H9 (cell line): Measurements from ENCODE around the gene SMIM3. TPM values are rescaled to one million over a fixed set of nuclear protein-coding genes. Genes with fewer than 3 reads are reported as not detected.
"Not testable (repeated sequence)": the region's sequence is repeated elsewhere in the genome, so short reads cannot be mapped to it uniquely, and the experiment has no call there.

Experiments
- DNase-seq: peaks from one replicate; pipeline ENCODE4 v3.0.0-alpha.2; 2017
- H2AFZ ChIP-seq: one replicate; pipeline ENCODE4 v1.6.1; 2013; ENCODE audit warnings: mild to moderate bottlenecking, low read length, control low read depth, moderate library complexity
- H2AK5ac ChIP-seq: 2 replicates; pipeline ENCODE4 v1.6.1; 2013; ENCODE audit warnings: low read length, control low read depth, mixed read lengths; ENCODE audit not compliant: insufficient read length
- H2BK120ac ChIP-seq: one replicate; pipeline ENCODE4 v1.6.1; 2013; ENCODE audit warnings: low read depth, mild to moderate bottlenecking, low read length, control low read depth, inconsistent platforms; ENCODE audit not compliant: poor library complexity, severe bottlenecking
- H2BK12ac ChIP-seq: 2 replicates; pipeline ENCODE4 v1.6.1; 2013; ENCODE audit warnings: low read length, control low read depth, mixed read lengths, low read depth; ENCODE audit not compliant: insufficient read length
- H2BK15ac ChIP-seq: 2 replicates; pipeline ENCODE4 v1.6.1; 2013; ENCODE audit warnings: low read depth, low read length, control low read depth
- H2BK20ac ChIP-seq: one replicate; pipeline ENCODE4 v1.6.1; 2013; ENCODE audit warnings: low read depth, mild to moderate bottlenecking, low read length, control low read depth, inconsistent platforms; ENCODE audit not compliant: poor library complexity, severe bottlenecking
- H2BK5ac ChIP-seq: 2 replicates; pipeline ENCODE4 v1.6.1; 2013; ENCODE audit warnings: low read length, control low read depth, mixed read lengths; ENCODE audit not compliant: insufficient read length
- H3K14ac ChIP-seq: 2 replicates; pipeline ENCODE4 v1.6.1; 2013; ENCODE audit warnings: low read length, control low read depth; ENCODE audit not compliant: insufficient read depth
- H3K18ac ChIP-seq: 2 replicates; pipeline ENCODE4 v1.6.1; 2013; ENCODE audit warnings: low read depth, mild to moderate bottlenecking, mixed read lengths, low read length, control low read depth; ENCODE audit not compliant: insufficient read length
- H3K23ac ChIP-seq: 2 replicates; pipeline ENCODE4 v1.6.1; 2013; ENCODE audit warnings: low read length, control low read depth, mixed read lengths, low read depth; ENCODE audit not compliant: insufficient read length
- H3K23me2 ChIP-seq: 2 replicates; pipeline ENCODE4 v1.6.1; 2013; ENCODE audit warnings: low read depth, mild to moderate bottlenecking, mixed read lengths, low read length, control low read depth; ENCODE audit not compliant: insufficient read length, poor library complexity, severe bottlenecking
- H3K27ac ChIP-seq: 2 replicates; pipeline ENCODE4 v1.5.1; 2013; ENCODE audit warnings: low read length, control low read depth, mixed read lengths, low read depth; ENCODE audit not compliant: insufficient read length
- H3K27me3 ChIP-seq: 2 replicates; pipeline ENCODE4 v1.6.1; 2013; ENCODE audit warnings: low read length, control low read depth, inconsistent platforms; ENCODE audit not compliant: insufficient read depth
- H3K4ac ChIP-seq: 2 replicates; pipeline ENCODE4 v1.6.1; 2013; ENCODE audit warnings: low read depth, mild to moderate bottlenecking, control low read depth, inconsistent platforms, low read length, moderate library complexity
- H3K4me1 ChIP-seq: 2 replicates; pipeline ENCODE4 v1.6.1; 2013; ENCODE audit warnings: low read length, control low read depth, inconsistent platforms; ENCODE audit not compliant: insufficient read depth
- H3K4me2 ChIP-seq: 2 replicates; pipeline ENCODE4 v1.6.1; 2013; ENCODE audit warnings: low read length, control low read depth, mixed read lengths; ENCODE audit not compliant: insufficient read length, insufficient read depth
- H3K56ac ChIP-seq: 2 replicates; pipeline ENCODE4 v1.6.1; 2013; ENCODE audit warnings: low read depth, mild to moderate bottlenecking, mixed read lengths, low read length, control low read depth; ENCODE audit not compliant: insufficient read length
- H3K79me1 ChIP-seq: 2 replicates; pipeline ENCODE4 v1.6.1; 2013; ENCODE audit warnings: low read depth, mild to moderate bottlenecking, moderate library complexity, low read length, control low read depth, inconsistent platforms; ENCODE audit not compliant: insufficient read depth, poor library complexity, severe bottlenecking
- H3K79me2 ChIP-seq: 2 replicates; pipeline ENCODE4 v1.6.1; 2013; ENCODE audit warnings: low read length, control low read depth, inconsistent platforms; ENCODE audit not compliant: insufficient read depth
- H3K9ac ChIP-seq: 2 replicates; pipeline ENCODE4 v1.6.1; 2013; ENCODE audit warnings: low read length, control low read depth, mixed read lengths; ENCODE audit not compliant: insufficient read length; ENCODE audit errors: extremely low read depth
- H3K9me3 ChIP-seq: one replicate; pipeline ENCODE4 v1.6.1; 2013; ENCODE audit warnings: low read depth, low read length, inconsistent platforms; ENCODE audit not compliant: control insufficient read depth
- H3T11ph ChIP-seq: one replicate; pipeline ENCODE4 v1.6.1; 2013; ENCODE audit warnings: mild to moderate bottlenecking, low read length, control low read depth, inconsistent platforms
- H4K20me1 ChIP-seq: one replicate; pipeline ENCODE4 v1.6.1; 2013; ENCODE audit not compliant: control insufficient read depth, insufficient read length, insufficient read depth
- H4K5ac ChIP-seq: 2 replicates; pipeline ENCODE4 v1.6.1; 2013; ENCODE audit warnings: low read depth, mild to moderate bottlenecking, mixed read lengths, low read length, control low read depth; ENCODE audit not compliant: insufficient read length
- H4K8ac ChIP-seq: replicated peaks from 2 replicates; pipeline ENCODE4 v1.6.1; 2013; ENCODE audit warnings: low read length, control low read depth, mixed read lengths, low read depth; ENCODE audit not compliant: insufficient read length
- H4K91ac ChIP-seq: 2 replicates; pipeline ENCODE4 v1.6.1; 2013; ENCODE audit warnings: low read depth, mild to moderate bottlenecking, moderate library complexity, mixed read lengths, low read length, control low read depth; ENCODE audit not compliant: insufficient read length
- H3K27ac Mint-ChIP-seq, 3 experiments: 2 replicates in 2 of 3; 3 replicates in 1 of 3; pipeline ENCODE4 v1.8.0; 2020 to 2021; ENCODE audit warnings: mixed read lengths in 3 of 3, mild to moderate bottlenecking in 1 of 3, moderate library complexity in 1 of 3
- H3K27me3 Mint-ChIP-seq: 2 replicates; pipeline ENCODE4 v1.8.0; 2021; ENCODE audit warnings: low read depth, mild to moderate bottlenecking, moderate library complexity, mixed read lengths
- H3K36me3 Mint-ChIP-seq, 3 experiments: 2 replicates in 2 of 3; 3 replicates in 1 of 3; pipeline ENCODE4 v1.8.0; 2020 to 2021; ENCODE audit warnings: low read depth in 3 of 3, mixed read lengths in 3 of 3; ENCODE audit not compliant: insufficient read depth in 1 of 3
- H3K4me1 Mint-ChIP-seq, 2 experiments: 2 replicates each; pipeline ENCODE4 v1.8.0; 2020; ENCODE audit warnings: mixed read lengths in 2 of 2
- H3K4me3 Mint-ChIP-seq, 2 experiments: 2 replicates in 1 of 2; 3 replicates in 1 of 2; pipeline ENCODE4 v1.8.0; 2020 to 2021; ENCODE audit warnings: mild to moderate bottlenecking in 2 of 2, mixed read lengths in 2 of 2, moderate library complexity in 1 of 2
- H3K9me3 Mint-ChIP-seq, 2 experiments: 2 replicates in 1 of 2; 3 replicates in 1 of 2; pipeline ENCODE4 v1.8.0; 2020; ENCODE audit warnings: mild to moderate bottlenecking in 2 of 2, mixed read lengths in 2 of 2, moderate library complexity in 1 of 2
- WGBS: extraction: QIAGEN DNeasy Blood & Tissue Kit; methylation state at CpG from one replicate; pipeline ENCODE4 v1.1.7; 2013; ENCODE audit warnings: missing lambda C conversion rate, low lambda C conversion rate, mixed read lengths; ENCODE audit not compliant: insufficient read length; ENCODE audit errors: extremely low coverage; 5-methylcytosine and 5-hydroxymethylcytosine counted together
- total RNA-seq: library from RNA; stranded (reverse); gene quantifications from 2 replicates; pipeline ENCODE4 v1.2.1, GENCODE V29; 2021

The SMIM3 gene
- total RNA-seq, 1 experiment from 2014 or later, result 42.0 TPM

- not testable (repeated sequence) for H3K56ac ChIP-seq, H2BK120ac ChIP-seq, H3K27ac Mint-ChIP-seq, H3K4me3 Mint-ChIP-seq, H2BK20ac ChIP-seq, H3K23ac ChIP-seq, H3K9ac ChIP-seq, H3K18ac ChIP-seq, H2AK5ac ChIP-seq, H3K23me2 ChIP-seq, H2AFZ ChIP-seq, H2BK5ac ChIP-seq, H4K91ac ChIP-seq, H3K27me3 ChIP-seq, H3K14ac ChIP-seq, H2BK15ac ChIP-seq, H3K4me2 ChIP-seq, H3K79me2 ChIP-seq, H3T11ph ChIP-seq, DNase-seq, H3K4me1 ChIP-seq, H3K9me3 ChIP-seq, H3K79me1 ChIP-seq, H4K8ac ChIP-seq, H4K5ac ChIP-seq, H3K27ac ChIP-seq, H3K4ac ChIP-seq, H4K20me1 ChIP-seq, H2BK12ac ChIP-seq, H3K27me3 Mint-ChIP-seq
- WGBS, result no CpG with 5 or more reads among the region's 9 CpGs
- Mint-ChIP-seq H3K9me3 (peaks cover 13 to 18% of the 10 kb centered on the region in 2 experiments), H3K36me3 (peaks cover 21 to 33% (median 28%) of the 10 kb centered on the region in 3 experiments), H3K4me1 (peaks cover 14% of the 10 kb centered on the region in 2 experiments)
Observed at GRCh38 chr5:150743142-150743488, 35.4 kb upstream of the SMIM3 start.
